Measurements from ENCODE around the gene ATG2A.

ATG2A gene

DNA sequence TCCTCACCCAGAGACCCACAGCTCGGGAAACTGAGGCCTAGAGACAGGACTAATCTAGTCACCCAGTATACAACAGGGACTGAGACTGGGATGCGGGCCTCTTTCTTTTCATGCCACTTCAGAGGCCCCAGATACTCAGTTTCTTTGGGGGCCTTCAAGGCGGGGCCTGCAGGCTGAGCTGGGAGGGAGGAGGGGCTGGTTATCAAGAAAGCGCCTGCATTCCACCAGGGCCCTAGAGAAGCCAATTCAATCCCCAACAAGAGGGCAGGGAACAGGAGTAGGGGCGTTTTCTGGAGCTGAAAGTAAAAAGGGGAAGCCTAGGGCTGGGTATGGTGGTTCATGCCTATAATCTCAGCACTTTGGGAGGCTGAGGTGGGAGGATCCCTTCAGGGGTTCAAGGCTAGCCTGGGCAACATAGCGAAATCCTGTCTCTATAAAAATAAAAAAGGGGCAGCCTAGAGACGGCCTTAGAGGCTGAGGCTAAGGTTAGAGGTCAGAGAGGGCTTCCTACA, 1.6 kb downstream of the ATG2A start:
- TF ChIP-seq YY1 (IDR thresholded peaks at IDR 0.05; ENCODE audit: low read depth) (no peak), FOXM1 (IDR thresholded peaks at IDR 0.05; ENCODE audit: borderline replicate concordance, low read depth) (no peak), TAF1 (IDR thresholded peaks at IDR 0.05; ENCODE audit: low read depth) (no peak), EGR1 (IDR thresholded peaks at IDR 0.05) (no peak)
- TF ChIP-seq, protein P1, sequence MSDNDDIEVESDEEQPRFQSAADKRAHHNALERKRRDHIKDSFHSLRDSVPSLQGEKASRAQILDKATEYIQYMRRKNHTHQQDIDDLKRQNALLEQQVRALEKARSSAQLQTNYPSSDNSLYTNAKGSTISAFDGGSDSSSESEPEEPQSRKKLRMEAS (IDR thresholded peaks at IDR 0.05), result no peak

DNA sequence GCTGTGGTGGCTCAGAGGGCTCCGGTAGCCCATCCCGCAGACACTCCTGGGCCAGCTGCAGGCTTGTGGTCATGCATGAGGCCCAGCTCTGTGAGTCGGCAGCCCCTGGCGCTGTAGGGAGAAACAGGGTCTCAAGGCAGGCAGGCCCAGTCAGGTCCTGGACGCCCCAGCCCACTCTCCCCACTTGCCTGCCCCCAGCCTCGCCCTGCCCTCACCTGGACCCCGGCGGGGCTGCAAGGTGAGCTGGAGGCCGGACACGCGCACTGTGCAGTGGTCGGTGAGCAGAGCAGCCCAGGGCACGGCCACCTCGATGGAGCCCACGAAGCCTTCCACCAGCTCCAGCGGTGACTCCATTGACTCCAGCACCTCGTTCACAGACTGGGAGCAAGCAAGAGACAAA, 2.9 kb downstream of the ATG2A start:
- TF ChIP-seq FOXM1 (IDR thresholded peaks at IDR 0.05; ENCODE audit: borderline replicate concordance, low read depth) (no peak), TAF1 (IDR thresholded peaks at IDR 0.05; ENCODE audit: low read depth) (no peak), EGR1 (IDR thresholded peaks at IDR 0.05) (no peak), NFIC (IDR thresholded peaks at IDR 0.05) (no peak), CREB1 (IDR thresholded peaks at IDR 0.05; ENCODE audit: low read depth) (no peak), YY1 (IDR thresholded peaks at IDR 0.05; ENCODE audit: low read depth) (no peak), CEBPB (IDR thresholded peaks at IDR 0.05) (no peak), ZBTB7A (IDR thresholded peaks at IDR 0.05; ENCODE audit: low read depth) (no peak)
- TF ChIP-seq, protein P2, sequence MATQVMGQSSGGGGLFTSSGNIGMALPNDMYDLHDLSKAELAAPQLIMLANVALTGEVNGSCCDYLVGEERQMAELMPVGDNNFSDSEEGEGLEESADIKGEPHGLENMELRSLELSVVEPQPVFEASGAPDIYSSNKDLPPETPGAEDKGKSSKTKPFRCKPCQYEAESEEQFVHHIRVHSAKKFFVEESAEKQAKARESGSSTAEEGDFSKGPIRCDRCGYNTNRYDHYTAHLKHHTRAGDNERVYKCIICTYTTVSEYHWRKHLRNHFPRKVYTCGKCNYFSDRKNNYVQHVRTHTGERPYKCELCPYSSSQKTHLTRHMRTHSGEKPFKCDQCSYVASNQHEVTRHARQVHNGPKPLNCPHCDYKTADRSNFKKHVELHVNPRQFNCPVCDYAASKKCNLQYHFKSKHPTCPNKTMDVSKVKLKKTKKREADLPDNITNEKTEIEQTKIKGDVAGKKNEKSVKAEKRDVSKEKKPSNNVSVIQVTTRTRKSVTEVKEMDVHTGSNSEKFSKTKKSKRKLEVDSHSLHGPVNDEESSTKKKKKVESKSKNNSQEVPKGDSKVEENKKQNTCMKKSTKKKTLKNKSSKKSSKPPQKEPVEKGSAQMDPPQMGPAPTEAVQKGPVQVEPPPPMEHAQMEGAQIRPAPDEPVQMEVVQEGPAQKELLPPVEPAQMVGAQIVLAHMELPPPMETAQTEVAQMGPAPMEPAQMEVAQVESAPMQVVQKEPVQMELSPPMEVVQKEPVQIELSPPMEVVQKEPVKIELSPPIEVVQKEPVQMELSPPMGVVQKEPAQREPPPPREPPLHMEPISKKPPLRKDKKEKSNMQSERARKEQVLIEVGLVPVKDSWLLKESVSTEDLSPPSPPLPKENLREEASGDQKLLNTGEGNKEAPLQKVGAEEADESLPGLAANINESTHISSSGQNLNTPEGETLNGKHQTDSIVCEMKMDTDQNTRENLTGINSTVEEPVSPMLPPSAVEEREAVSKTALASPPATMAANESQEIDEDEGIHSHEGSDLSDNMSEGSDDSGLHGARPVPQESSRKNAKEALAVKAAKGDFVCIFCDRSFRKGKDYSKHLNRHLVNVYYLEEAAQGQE (IDR thresholded peaks at IDR 0.05; ENCODE audit: low read depth), result no peak
- TF ChIP-seq, protein P1 (IDR thresholded peaks at IDR 0.05), result no peak
- TF ChIP-seq, protein P3, sequence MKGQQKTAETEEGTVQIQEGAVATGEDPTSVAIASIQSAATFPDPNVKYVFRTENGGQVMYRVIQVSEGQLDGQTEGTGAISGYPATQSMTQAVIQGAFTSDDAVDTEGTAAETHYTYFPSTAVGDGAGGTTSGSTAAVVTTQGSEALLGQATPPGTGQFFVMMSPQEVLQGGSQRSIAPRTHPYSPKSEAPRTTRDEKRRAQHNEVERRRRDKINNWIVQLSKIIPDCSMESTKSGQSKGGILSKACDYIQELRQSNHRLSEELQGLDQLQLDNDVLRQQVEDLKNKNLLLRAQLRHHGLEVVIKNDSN (IDR thresholded peaks at IDR 0.05), result no peak

DNA sequence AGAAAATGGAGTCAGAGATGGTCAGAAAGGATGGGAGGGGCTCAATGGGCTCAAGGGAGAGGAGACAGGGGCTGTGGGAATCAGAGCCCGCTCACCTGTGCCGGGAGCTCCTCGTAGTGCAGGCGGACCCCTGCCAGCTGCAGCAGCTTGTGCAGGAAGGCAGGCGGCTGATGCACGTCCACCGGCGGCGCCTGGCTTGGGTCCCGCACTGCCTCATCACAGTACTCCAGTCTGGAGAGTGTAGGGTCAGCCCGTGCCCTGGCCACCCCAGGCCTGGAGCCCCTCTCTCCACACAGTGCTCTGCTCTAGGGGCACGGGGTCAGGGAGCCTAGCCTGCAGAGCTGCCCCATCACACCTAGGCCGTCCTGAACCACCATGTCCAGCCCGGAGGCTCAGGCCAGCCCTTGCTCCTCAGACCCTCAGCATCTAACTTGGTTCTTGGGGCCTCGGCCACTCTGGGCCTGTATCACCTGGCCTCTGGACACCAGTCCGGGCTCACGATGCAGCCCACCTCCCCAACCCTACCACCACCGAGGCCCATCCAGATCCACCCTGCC, 3.8 kb downstream of the ATG2A start:
- TF ChIP-seq TEAD4 (IDR thresholded peaks at IDR 0.05), result no peak
- no peak for TF ChIP-seq EGR1 (IDR thresholded peaks at IDR 0.05)
- TF ChIP-seq YY1 (IDR thresholded peaks at IDR 0.05; ENCODE audit: low read depth), result no peak
- TF ChIP-seq, protein P1 (IDR thresholded peaks at IDR 0.05), result no peak
- TF ChIP-seq, protein P3 (IDR thresholded peaks at IDR 0.05), result no peak
- no peak for TF ChIP-seq NFIC (IDR thresholded peaks at IDR 0.05)
- TF ChIP-seq RAD21 (IDR thresholded peaks at IDR 0.05; ENCODE audit: low read depth), result no peak
- no peak for TF ChIP-seq TCF12 (IDR thresholded peaks at IDR 0.05; ENCODE audit: low read depth)

DNA sequence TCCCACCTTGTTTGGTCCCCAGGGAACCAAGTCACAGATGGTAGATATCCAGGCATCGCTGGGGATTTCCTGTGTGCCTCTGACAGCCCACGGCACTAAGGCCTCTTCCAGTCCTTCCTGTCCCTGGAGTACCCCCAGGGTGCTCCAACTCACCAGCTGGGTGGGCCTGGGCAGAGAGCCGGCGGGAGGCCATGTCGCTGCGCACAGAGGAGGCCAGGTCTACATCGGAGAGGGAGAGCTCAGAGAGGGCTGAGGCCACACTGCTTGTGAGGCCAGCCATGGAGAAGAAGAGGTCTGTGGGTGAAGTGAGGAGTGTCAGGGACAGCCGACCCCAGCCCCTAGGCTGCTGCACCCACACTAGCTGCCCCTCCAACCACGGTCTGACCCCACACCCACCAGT, 5.3 kb downstream of the ATG2A start:
- TF ChIP-seq CREB1 (IDR thresholded peaks at IDR 0.05; ENCODE audit: low read depth) (no peak), YY1 (IDR thresholded peaks at IDR 0.05; ENCODE audit: low read depth) (no peak), RAD21 (IDR thresholded peaks at IDR 0.05; ENCODE audit: low read depth) (no peak), TAF1 (IDR thresholded peaks at IDR 0.05; ENCODE audit: low read depth) (no peak), EGR1 (IDR thresholded peaks at IDR 0.05) (no peak), EP300 (IDR thresholded peaks at IDR 0.05; ENCODE audit: borderline replicate concordance) (no peak), ZBTB7A (IDR thresholded peaks at IDR 0.05; ENCODE audit: low read depth) (no peak), NFIC (IDR thresholded peaks at IDR 0.05) (no peak), TCF12 (IDR thresholded peaks at IDR 0.05; ENCODE audit: low read depth) (no peak), FOXM1 (IDR thresholded peaks at IDR 0.05; ENCODE audit: borderline replicate concordance, low read depth) (no peak), CEBPB (IDR thresholded peaks at IDR 0.05) (no peak), TEAD4 (IDR thresholded peaks at IDR 0.05) (no peak)
- TF ChIP-seq, protein P1 (IDR thresholded peaks at IDR 0.05), result no peak
- TF ChIP-seq, protein P2 (IDR thresholded peaks at IDR 0.05; ENCODE audit: low read depth), result no peak
- TF ChIP-seq, protein P3 (IDR thresholded peaks at IDR 0.05), result no peak

DNA sequence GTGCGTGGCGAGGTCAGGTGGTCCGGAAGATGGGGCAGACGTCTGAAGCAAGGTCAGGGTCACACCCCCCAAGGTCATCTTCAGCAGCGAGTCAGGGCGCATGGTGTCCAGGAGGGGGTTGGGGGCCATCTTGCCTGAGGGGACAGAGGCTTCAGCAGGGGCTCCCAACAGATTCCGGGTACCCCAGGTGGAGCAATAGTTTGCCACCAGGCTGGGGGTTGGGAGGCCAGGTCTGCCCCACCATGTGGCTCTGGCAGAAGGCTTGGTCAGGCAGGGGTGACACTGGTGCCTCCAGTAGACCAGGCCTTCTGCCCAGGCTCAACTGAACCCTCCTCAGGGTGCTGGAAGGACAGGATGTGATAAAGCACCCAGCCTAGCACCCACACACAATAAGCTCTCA, 5.9 kb downstream of the ATG2A start:
- TF ChIP-seq, protein P3 (IDR thresholded peaks at IDR 0.05), result no peak
- no peak for TF ChIP-seq TCF12 (IDR thresholded peaks at IDR 0.05; ENCODE audit: low read depth)
- TF ChIP-seq EP300 (IDR thresholded peaks at IDR 0.05; ENCODE audit: borderline replicate concordance), result no peak
- no peak for TF ChIP-seq TAF1 (IDR thresholded peaks at IDR 0.05; ENCODE audit: low read depth)
- TF ChIP-seq, protein P1 (IDR thresholded peaks at IDR 0.05), result no peak
- TF ChIP-seq NFIC (IDR thresholded peaks at IDR 0.05), result no peak
- no peak for TF ChIP-seq EGR1 (IDR thresholded peaks at IDR 0.05)
- no peak for TF ChIP-seq CEBPB (IDR thresholded peaks at IDR 0.05)
- TF ChIP-seq RAD21 (IDR thresholded peaks at IDR 0.05; ENCODE audit: low read depth), result no peak
- no peak for TF ChIP-seq TEAD4 (IDR thresholded peaks at IDR 0.05)
- no peak for TF ChIP-seq CREB1 (IDR thresholded peaks at IDR 0.05; ENCODE audit: low read depth)

Data from Ishikawa (cell line).